ENCODE results near the gene HDAC4.

DNA sequence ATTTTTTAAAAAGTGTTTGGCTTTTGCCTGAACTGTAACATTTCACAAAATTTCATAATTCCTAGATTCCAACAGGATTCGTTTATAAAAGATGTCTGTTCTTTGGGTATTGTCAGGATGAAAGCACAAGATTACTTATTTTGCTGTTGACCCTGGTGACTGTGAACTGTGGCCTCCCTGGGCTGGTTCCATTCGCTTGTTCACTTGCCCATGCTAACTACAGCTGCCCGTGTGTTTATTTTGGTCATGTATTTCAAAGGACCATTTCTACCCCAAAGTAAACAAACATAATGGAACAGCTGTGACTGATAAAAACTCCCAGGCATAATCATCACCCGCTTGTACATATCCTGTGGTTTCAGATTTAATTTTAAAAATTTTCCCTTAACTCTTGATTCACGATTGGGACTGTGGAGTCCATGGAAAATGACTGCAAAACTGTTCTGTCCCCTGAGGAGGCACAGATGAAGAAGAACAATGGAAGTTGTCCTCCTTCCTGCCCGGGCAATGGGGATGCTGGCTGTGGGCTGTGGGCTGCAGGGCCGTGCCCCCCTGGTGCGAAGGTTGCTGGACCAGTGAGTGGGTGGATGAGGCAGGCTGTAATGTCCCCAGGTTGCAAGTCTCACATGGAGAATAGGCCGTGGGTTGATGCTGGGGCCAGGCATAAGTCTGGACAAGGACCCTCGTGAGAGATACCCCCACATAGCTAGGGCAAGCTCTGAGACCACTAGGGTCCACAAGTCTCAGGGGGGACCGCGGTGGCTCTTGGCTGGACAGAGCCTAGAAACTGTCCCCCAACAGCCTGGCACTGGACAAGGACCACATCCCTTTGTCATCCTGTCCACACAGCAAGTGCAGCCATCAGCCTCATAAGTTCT lies 28.9 kb upstream of the HDAC4 start:
- TF ChIP-seq, protein P1, sequence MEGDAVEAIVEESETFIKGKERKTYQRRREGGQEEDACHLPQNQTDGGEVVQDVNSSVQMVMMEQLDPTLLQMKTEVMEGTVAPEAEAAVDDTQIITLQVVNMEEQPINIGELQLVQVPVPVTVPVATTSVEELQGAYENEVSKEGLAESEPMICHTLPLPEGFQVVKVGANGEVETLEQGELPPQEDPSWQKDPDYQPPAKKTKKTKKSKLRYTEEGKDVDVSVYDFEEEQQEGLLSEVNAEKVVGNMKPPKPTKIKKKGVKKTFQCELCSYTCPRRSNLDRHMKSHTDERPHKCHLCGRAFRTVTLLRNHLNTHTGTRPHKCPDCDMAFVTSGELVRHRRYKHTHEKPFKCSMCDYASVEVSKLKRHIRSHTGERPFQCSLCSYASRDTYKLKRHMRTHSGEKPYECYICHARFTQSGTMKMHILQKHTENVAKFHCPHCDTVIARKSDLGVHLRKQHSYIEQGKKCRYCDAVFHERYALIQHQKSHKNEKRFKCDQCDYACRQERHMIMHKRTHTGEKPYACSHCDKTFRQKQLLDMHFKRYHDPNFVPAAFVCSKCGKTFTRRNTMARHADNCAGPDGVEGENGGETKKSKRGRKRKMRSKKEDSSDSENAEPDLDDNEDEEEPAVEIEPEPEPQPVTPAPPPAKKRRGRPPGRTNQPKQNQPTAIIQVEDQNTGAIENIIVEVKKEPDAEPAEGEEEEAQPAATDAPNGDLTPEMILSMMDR (conservative IDR thresholded peaks at IDR 0.05; ENCODE audit: low read depth, low read length) = no peak
- TF ChIP-seq POLR2A (IDR thresholded peaks at IDR 0.05; ENCODE audit: low read depth, low read length) (no peak), CEBPB (IDR thresholded peaks at IDR 0.05; ENCODE audit: low read depth, low read length) (no peak), RCOR1 (IDR thresholded peaks at IDR 0.05; ENCODE audit: insufficient replicate concordance, low read length) (no peak), RAD21 (IDR thresholded peaks at IDR 0.05; ENCODE audit: low read length) (no peak), MXI1 (IDR thresholded peaks at IDR 0.05; ENCODE audit: borderline replicate concordance, low read depth, low read length) (no peak)

Measured in IMR-90 (cell line).